Jurkat, Clone E6-1 (cell line): ENCODE results near the gene SVIL.
"Not testable (repeated sequence)": the region's sequence is repeated elsewhere in the genome, so short reads cannot be mapped to it uniquely, and the experiment has no call there.

ENCODE experiments used
- DNase-seq: peaks from one replicate; pipeline ENCODE4 v3.0.0-alpha.2; 2011; ENCODE audit warnings: low read depth, low spot score
- H3K4me3 ChIP-seq: 2 replicates; pipeline ENCODE4 v1.5.1; 2011; ENCODE audit warnings: mild to moderate bottlenecking, low read length, control low read depth, moderate library complexity

The SVIL gene

GRCh38 chr10:29557665-29558064 is 77.1 kb downstream of the SVIL start:
- no peak overlapping the region for H3K4me3 ChIP-seq
- no peak for DNase-seq

GRCh38 chr10:29555746-29556481 is 78.9 kb downstream of the SVIL start:
- no peak overlapping the region for H3K4me3 ChIP-seq
- DNase-seq, result no peak

GRCh38 chr10:29555091-29555745 is 79.6 kb downstream of the SVIL start:
- no peak overlapping the region for H3K4me3 ChIP-seq
- no peak for DNase-seq

GRCh38 chr10:29554660-29555059 is 80.1 kb downstream of the SVIL start:
- DNase-seq, result no peak
- no peak overlapping the region for H3K4me3 ChIP-seq

- no peak for DNase-seq
- H3K4me3 ChIP-seq, result no peak overlapping the region
Measured at GRCh38 chr10:29553544-29554250, 81.1 kb downstream of the SVIL start.

- DNase-seq, H3K4me3 ChIP-seq: not testable (repeated sequence)
Measured at GRCh38 chr10:29553116-29553515, 81.7 kb downstream of the SVIL start.

GRCh38 chr10:29549493-29549892 is 85.3 kb downstream of the SVIL start:
- H3K4me3 ChIP-seq, DNase-seq: not testable (repeated sequence)

GRCh38 chr10:29546773-29547313 is 87.9 kb downstream of the SVIL start:
- DNase-seq, result no peak
- H3K4me3 ChIP-seq, result no peak overlapping the region

- no peak overlapping the region for H3K4me3 ChIP-seq
- no peak for DNase-seq
Measured at GRCh38 chr10:29545122-29545521, 89.6 kb downstream of the SVIL start.

- no peak for DNase-seq
Measured at GRCh38 chr10:29543715-29544114, 91.1 kb downstream of the SVIL start.

GRCh38 chr10:29542723-29543122 is 92.0 kb downstream of the SVIL start:
- DNase-seq, result no peak
- H3K4me3 ChIP-seq, result no peak overlapping the region

More at GRCh38 chr10:29543715-29544114, 91.1 kb downstream of the SVIL start:
- H3K4me3 ChIP-seq, result no peak overlapping the region

GRCh38 chr10:29541422-29542210 is 93.2 kb downstream of the SVIL start:
- DNase-seq, result no peak
- H3K4me3 ChIP-seq, result no peak overlapping the region

GRCh38 chr10:29540016-29540415 is 94.8 kb downstream of the SVIL start:
- H3K4me3 ChIP-seq, result no peak overlapping the region
- peak; percentile 68 for DNase-seq

GRCh38 chr10:29539412-29539811 is 95.4 kb downstream of the SVIL start:
- no peak for DNase-seq

GRCh38 chr10:29537799-29538198 is 97.0 kb downstream of the SVIL start:
- no peak for DNase-seq
- no peak overlapping the region for H3K4me3 ChIP-seq

More at GRCh38 chr10:29539412-29539811, 95.4 kb downstream of the SVIL start:
- no peak overlapping the region for H3K4me3 ChIP-seq

- DNase-seq, H3K4me3 ChIP-seq: not testable (repeated sequence)
Measured at GRCh38 chr10:29536691-29537090, 98.1 kb downstream of the SVIL start.

GRCh38 chr10:29535778-29536453 is 98.9 kb downstream of the SVIL start:
- H3K4me3 ChIP-seq, result no peak overlapping the region
- no peak for DNase-seq

- no peak for DNase-seq
Measured at GRCh38 chr10:29535012-29535777, 99.6 kb downstream of the SVIL start.

More at GRCh38 chr10:29535012-29535777, 99.6 kb downstream of the SVIL start:
- no peak overlapping the region for H3K4me3 ChIP-seq
